Measurements from ENCODE around the gene MYB.
"Not testable (repeated sequence)": the region's sequence is repeated elsewhere in the genome, so short reads cannot be mapped to it uniquely, and the experiment has no call there.

MYB gene

GRCh38 chr6:135243871-135244796, 63.0 kb downstream of the MYB start:
- no peak for TF ChIP-seq CTCF (IDR thresholded peaks at IDR 0.05; ENCODE audit: low read depth, low read length)

GRCh38 chr6:135244805-135245204, 63.7 kb downstream of the MYB start:
- TF ChIP-seq CTCF (IDR thresholded peaks at IDR 0.05; ENCODE audit: low read depth, low read length): no peak
- DNase-seq (ENCODE audit: extremely low read depth, low read depth): no peak

More at GRCh38 chr6:135243871-135244796, 63.0 kb downstream of the MYB start:
- no peak for DNase-seq (ENCODE audit: extremely low read depth, low read depth)

- DNase-seq (ENCODE audit: extremely low read depth, low read depth): not testable (repeated sequence)
Measured at GRCh38 chr6:135246412-135247012, 65.4 kb downstream of the MYB start.

- TF ChIP-seq CTCF (IDR thresholded peaks at IDR 0.05; ENCODE audit: low read depth, low read length): no peak
- no peak for DNase-seq (ENCODE audit: extremely low read depth, low read depth)
Measured at GRCh38 chr6:135250234-135250633, 69.1 kb downstream of the MYB start.

GRCh38 chr6:135250751-135251497, 69.8 kb downstream of the MYB start:
- no peak for DNase-seq (ENCODE audit: extremely low read depth, low read depth)
- no peak for TF ChIP-seq CTCF (IDR thresholded peaks at IDR 0.05; ENCODE audit: low read depth, low read length)

GRCh38 chr6:135251498-135252441, 70.7 kb downstream of the MYB start:
- DNase-seq (ENCODE audit: extremely low read depth, low read depth): no peak
- TF ChIP-seq CTCF (IDR thresholded peaks at IDR 0.05; ENCODE audit: low read depth, low read length): no peak

GRCh38 chr6:135254471-135254870, 73.4 kb downstream of the MYB start:
- no peak for DNase-seq (ENCODE audit: extremely low read depth, low read depth)
- TF ChIP-seq CTCF (IDR thresholded peaks at IDR 0.05; ENCODE audit: low read depth, low read length): no peak
